Fibroblast of skin of left quadriceps (primary cell): ENCODE results near the gene DNASE1L1.

Experiments used
- DNase-seq, 2 experiments: peaks; one replicate each; pipeline ENCODE4 v3.0.0-alpha.2; 2013; ENCODE audit warnings: low read depth in 2 of 2

The DNASE1L1 gene

GRCh38 chrX:154367474-154368308 is 41.4 kb downstream of the DNASE1L1 start:
- no peak for DNase-seq

DNA sequence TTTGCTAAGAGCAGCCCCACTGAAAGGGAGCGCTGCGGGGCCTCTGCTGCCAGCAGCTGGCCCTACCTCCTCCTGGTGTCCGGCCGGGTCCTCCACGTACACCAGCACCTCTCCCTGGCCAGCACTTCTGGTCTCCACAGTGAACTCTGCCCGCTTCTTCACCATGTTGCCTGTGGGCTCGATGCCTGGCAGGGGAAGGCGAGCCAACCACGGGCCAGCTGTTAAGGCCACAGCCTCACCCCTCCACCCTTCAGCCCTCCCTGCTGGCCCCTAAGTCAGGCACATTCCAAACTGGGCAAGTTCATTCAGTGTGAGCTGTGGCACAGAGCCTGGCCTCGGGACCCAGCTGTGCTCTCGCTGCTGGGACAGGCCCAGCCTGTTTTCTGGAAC is 42.4 kb downstream of the DNASE1L1 start:
- no peak for DNase-seq

- no peak for DNase-seq
Measured at GRCh38 chrX:154365997-154366665, 42.9 kb downstream of the DNASE1L1 start.

DNA sequence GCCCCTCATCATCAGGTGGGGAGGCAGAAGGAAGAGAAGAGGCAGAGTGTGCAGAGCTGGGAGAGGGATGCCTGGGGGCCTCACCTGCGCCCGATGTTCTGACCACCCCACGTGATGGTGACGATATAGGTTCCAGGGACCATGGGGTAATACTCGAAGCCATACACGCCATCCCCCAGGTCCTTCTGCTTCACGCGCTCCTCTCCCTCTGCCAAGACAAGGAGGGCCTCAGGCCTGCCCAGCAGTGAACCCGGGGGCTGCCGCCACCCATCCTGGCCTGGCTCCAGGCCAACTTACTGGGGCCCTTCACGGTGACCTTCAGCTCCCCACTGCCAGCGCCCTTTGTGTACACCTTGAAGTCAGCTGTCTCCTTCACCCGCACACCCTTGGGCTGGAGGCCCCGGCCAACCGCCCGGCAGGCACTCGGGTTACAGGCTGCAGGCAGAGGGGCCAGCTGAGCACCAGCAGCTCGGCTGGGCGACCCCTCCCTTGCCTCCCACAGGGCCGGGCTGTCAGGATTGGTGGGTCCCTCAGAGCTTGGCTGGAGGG is 43.9 kb downstream of the DNASE1L1 start:
- no peak for DNase-seq

DNA sequence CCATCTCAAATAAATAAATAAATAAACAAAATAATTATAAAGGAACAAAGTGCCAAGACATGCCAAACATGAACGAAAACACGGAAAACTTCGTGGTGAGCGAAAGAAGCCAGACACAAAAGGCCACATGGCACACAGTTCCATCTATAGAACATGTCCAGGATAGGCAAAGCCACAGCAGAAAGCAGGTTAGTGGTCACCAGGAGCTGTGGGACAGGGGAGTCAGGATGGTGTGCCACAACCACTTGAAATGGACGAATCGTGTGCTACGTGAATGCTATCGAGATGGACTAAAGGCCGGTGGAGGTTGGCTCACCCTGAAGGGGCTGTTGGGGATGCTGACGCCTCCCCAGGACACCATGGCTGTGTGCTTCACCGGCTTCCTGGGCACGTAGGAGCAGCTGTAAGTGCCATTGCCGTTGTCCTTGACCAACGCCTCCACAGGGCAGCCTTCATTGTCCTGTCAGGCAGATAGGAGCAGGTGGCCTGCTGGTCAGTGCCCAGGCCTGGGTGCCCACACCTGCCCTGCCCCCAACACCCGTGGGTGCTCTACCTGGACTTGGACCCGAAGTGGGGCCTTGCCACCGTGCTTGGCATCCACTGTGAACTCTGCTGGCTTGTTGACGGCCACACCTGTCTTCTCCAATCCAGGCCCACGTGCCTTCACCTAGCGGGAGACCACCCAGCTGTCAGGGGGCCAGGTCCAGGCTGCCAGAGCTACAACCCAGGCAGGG is 45.2 kb downstream of the DNASE1L1 start:
- no peak for DNase-seq

DNA sequence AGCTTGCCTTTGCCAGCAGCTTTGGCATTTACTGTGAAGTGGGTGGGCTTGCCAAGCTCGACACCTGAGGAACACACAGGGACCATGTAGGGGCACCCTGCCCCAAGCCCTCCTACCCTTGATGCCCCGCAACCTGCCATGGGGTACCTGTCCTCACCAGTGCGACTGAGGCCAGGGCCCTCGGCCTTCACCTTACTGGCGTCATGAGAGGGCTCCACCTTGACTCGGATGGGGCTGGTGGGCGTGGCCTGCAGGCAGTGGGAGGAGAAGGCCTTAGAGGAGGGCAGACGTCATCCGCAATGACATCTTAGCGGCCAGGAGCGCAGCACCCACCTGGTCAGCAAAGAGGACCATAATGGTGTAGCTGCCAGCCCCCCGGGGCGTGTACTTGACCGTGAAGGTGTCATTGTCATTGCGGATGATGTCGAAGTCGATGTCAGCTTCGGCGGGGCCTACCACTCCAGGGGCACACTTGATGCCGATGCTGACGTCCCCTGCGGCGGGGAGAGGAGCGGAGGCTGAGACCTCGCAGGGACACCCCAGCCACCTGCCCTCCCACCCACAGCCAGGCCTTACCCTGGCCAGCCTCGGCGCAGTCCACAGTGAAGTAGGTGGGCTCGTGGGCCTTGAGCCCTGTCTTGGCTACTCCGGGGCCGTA is 46.8 kb downstream of the DNASE1L1 start:
- no peak for DNase-seq

- no peak for DNase-seq
Measured at GRCh38 chrX:154360155-154360713, 48.8 kb downstream of the DNASE1L1 start.

- DNase-seq: no peak
Measured at GRCh38 chrX:154359362-154360154, 49.5 kb downstream of the DNASE1L1 start.

DNA sequence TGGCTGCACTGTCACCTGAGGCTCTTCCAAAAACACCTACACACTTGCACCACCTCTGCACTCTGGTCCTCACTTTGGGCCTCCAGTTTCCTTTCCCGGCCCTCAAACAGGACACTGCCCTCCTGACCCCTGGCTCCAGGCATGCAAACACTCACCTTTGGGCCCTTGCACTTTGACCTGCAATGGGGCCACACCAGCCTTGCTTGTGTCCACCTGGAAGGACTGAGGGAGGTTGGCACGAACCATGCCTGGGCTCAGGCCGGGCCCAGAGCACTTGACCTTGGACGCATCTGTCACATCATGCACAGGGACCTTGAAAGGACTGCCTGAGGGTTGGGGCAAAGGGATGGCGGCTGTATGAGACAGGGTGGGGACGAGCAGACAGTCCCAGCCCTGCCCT is 50.2 kb downstream of the DNASE1L1 start:
- DNase-seq: no peak

- DNase-seq: no peak
Measured at GRCh38 chrX:154358011-154358410, 51.0 kb downstream of the DNASE1L1 start.

GRCh38 chrX:154357205-154357604 is 51.8 kb downstream of the DNASE1L1 start:
- DNase-seq: no peak

DNA sequence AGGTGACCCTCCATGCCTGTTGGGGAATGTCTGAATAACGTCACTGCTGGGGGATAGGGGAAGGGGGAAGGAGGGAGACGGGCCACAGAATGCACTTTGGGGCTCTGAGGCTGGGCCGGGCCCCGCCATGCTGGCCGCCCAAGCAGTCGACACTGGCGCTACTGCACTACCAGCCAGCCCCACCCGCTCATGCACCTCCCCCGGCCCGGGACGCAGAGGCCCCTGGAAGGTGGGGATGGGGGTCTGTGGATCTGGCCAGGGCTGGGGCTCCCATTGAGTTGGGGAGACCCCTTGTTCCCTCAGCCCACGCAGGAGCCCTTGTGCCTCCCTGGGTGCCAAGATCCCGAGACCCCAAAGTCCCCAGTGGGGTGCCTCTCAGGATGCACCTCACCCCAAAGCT is 52.5 kb downstream of the DNASE1L1 start:
- DNase-seq: no peak

- DNase-seq: no peak
Measured at GRCh38 chrX:154355776-154356140, 53.3 kb downstream of the DNASE1L1 start.

GRCh38 chrX:154355094-154355775 is 53.8 kb downstream of the DNASE1L1 start:
- no peak for DNase-seq

GRCh38 chrX:154354516-154354915 is 54.5 kb downstream of the DNASE1L1 start:
- DNase-seq: no peak

GRCh38 chrX:154354013-154354412 is 55.0 kb downstream of the DNASE1L1 start:
- DNase-seq: no peak

- DNase-seq: no peak
Measured at GRCh38 chrX:154353172-154353843, 55.7 kb downstream of the DNASE1L1 start.

- no peak for DNase-seq
Measured at GRCh38 chrX:154352466-154352865, 56.6 kb downstream of the DNASE1L1 start.

GRCh38 chrX:154352012-154352401 is 57.0 kb downstream of the DNASE1L1 start:
- DNase-seq: no peak
